ENCODE measurements around the gene RBM45.

Gene RBM45

DNA sequence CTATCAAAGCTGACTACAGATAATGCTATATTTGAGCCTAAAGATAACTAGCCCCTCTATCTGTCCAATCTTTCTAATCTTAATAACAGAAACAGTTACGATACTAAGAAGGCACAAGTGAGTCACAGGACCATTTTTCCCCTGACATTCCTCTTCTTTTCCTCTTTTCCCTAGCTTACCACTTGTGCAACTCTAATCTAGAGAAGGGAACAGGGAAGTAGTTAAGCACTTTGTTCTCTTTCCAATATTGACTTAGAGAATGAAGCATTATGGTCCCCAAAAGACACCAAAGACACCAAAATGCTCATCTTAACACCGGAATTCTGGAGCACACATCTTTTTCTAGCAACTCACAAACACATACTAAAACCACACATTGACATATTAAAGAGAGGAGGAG, 41.4 kb upstream of the RBM45 start:
- no peaks in the 10 kb centered on the region for H3K36me3 ChIP-seq (ENCODE audit: control insufficient read depth, insufficient read depth, low read length)
- TF ChIP-seq, protein P1, sequence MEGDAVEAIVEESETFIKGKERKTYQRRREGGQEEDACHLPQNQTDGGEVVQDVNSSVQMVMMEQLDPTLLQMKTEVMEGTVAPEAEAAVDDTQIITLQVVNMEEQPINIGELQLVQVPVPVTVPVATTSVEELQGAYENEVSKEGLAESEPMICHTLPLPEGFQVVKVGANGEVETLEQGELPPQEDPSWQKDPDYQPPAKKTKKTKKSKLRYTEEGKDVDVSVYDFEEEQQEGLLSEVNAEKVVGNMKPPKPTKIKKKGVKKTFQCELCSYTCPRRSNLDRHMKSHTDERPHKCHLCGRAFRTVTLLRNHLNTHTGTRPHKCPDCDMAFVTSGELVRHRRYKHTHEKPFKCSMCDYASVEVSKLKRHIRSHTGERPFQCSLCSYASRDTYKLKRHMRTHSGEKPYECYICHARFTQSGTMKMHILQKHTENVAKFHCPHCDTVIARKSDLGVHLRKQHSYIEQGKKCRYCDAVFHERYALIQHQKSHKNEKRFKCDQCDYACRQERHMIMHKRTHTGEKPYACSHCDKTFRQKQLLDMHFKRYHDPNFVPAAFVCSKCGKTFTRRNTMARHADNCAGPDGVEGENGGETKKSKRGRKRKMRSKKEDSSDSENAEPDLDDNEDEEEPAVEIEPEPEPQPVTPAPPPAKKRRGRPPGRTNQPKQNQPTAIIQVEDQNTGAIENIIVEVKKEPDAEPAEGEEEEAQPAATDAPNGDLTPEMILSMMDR (IDR thresholded peaks at IDR 0.05; ENCODE audit: insufficient read depth, low read length, poor library complexity, severe bottlenecking), result no peak
- no peaks in the 10 kb centered on the region for H3K27me3 ChIP-seq (replicated peaks; ENCODE audit: control insufficient read depth, insufficient read depth, low read length)
- no peak overlapping the region for H3K4me3 ChIP-seq (replicated peaks; ENCODE audit: low read depth, low read length)
- no peak for DNase-seq (ENCODE audit: extremely low read depth, insufficient read length)

DNA sequence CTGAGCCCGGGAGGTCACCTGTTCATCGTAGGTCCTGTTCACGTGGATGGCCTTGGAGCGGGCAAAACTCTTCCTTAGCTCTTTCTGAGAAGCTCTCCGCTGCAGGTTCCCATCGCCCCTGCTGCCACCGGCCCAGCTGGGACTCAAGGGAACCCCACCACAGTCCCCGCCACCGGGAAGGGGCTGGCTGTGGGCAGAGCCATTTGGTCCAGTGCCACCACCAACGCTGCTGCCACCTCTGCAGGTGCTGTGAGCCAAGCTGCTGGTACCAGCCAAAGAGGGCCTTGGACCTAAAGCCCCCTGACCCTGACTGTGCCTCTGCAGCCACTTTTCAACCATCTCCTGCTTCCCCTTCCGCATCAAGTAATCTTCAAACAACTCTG, 40.2 kb upstream of the RBM45 start:
- no peak overlapping the region for H3K4me3 ChIP-seq (replicated peaks; ENCODE audit: low read depth, low read length)
- H3K36me3 ChIP-seq (ENCODE audit: control insufficient read depth, insufficient read depth, low read length), result no peaks in the 10 kb centered on the region
- TF ChIP-seq, protein P1 (IDR thresholded peaks at IDR 0.05; ENCODE audit: insufficient read depth, low read length, poor library complexity, severe bottlenecking), result no peak
- H3K27me3 ChIP-seq (replicated peaks; ENCODE audit: control insufficient read depth, insufficient read depth, low read length), result no peaks in the 10 kb centered on the region
- no peak for DNase-seq (ENCODE audit: extremely low read depth, insufficient read length)

DNA sequence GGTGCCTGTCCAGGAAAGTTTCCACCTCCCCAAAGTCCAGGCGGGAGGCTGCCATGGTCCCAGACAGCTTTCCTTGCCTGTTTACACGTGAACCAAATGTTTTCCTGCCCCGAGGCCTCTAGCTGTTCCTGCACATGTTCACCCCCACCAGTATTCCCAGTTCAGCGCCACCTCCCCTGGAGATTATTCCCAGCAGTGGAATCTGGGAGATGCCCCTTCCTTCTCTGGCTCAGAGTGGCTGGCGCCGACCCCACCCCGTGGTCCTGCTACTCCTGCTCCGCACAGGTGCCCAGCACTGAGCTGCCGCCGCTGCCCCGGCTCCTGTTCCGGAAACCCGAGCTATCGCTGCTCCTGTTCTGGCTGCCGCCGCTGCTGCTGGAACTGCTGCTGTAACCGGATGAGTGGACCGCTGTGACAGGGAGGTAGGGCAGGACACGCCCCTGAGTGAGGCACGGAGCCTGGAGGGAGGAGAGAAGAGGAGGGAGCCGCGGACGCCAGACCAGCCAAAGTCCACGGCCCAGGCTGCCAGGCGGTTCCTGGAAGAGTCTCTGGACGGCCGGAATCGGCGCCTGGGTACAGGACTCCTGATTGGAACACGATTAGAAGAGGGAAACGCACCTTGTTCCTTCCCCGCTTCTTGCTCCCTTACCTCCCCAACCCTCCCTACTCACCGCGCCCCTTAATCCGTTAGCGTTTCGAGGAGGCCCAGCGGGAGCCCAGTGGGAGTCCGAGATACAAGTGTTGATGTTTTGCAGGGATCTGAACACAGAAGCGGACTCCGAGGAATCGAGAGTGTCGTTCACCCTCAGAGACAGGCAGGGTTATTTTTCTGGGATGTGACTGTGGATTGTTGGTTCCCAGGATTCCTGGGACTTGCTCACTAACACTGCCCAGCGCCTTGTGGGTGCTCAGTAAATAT, 39.6 kb upstream of the RBM45 start, which contains the start of gene PDE11A:
PDE11A (minus strand) TSS at position 395 of the 919 bp plus-strand sequence; CDS start at position 55, 340 bp downstream.
- TF ChIP-seq, protein P1 (IDR thresholded peaks at IDR 0.05; ENCODE audit: insufficient read depth, low read length, poor library complexity, severe bottlenecking), result no peak
- Histone ChIP-seq H3K4me3 (replicated peaks; ENCODE audit: low read depth, low read length) (no peak within 1 kb of the TSS), H3K36me3 (ENCODE audit: control insufficient read depth, insufficient read depth, low read length) (no peaks in the 10 kb centered on the region), H3K27me3 (replicated peaks; ENCODE audit: control insufficient read depth, insufficient read depth, low read length) (no peaks in the 10 kb centered on the region)
- peak; percentile 6 for DNase-seq (ENCODE audit: extremely low read depth, insufficient read length)

DNA sequence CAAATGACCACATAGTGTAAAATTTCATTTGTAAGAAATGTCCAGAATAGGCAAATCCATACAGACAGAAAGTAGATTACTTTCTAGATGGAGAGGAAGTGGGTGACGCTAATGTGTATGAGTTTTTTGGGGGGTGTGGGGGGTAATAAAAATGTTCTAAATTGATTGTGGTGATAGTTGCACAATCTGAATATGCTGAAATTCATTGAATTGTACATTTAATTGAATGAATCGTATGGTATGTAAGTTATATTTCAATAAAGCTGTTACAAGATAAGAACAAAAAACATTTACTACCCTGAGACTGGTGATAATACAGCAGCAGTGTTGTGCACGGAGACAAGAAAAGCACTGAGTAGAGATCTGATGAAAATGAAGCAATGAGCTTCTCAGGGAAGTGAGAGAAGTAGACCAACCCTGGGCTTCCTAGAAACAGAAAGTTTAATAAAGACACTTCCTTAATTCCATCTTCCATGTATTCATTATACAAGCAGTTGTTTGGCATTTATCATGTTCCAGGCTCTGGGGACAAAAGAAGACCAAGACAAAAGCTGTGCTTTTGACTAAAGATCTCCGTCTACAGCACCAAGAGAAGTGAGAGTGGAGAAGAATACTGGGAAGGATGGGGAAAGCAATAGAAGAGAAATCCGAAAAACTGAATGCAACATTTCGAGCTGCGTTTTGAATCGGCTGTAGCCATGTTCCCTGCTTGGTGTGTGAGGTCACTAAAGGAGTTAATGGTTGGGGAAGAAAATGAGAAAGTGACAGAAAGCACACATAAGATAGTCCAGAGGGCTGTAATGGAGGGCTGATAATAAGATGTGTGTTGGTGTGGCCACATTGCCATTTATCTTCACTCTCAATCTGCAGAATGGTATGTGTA, 37.9 kb upstream of the RBM45 start:
- H3K36me3 ChIP-seq (ENCODE audit: control insufficient read depth, insufficient read depth, low read length), result no peaks in the 10 kb centered on the region
- TF ChIP-seq, protein P1 (IDR thresholded peaks at IDR 0.05; ENCODE audit: insufficient read depth, low read length, poor library complexity, severe bottlenecking), result no peak
- no peak for DNase-seq (ENCODE audit: extremely low read depth, insufficient read length)
- H3K27me3 ChIP-seq (replicated peaks; ENCODE audit: control insufficient read depth, insufficient read depth, low read length), result no peaks in the 10 kb centered on the region
- no peak overlapping the region for H3K4me3 ChIP-seq (replicated peaks; ENCODE audit: low read depth, low read length)

DNA sequence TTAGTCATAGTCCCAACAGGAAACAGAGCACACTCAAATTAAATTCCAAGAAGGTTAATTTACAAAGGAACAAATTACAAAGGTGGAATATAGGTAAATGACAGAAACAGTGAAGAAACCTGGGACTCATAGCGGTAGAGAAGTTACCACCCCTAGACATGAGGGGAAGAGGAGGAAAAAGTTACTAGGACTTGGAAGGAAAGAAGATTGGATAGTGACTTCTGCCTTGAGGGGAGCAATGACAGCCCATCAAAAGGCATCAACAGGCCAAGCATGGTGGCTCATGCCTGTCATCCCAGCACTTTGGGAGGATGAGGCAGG, 37.3 kb upstream of the RBM45 start:
- TF ChIP-seq, protein P1 (IDR thresholded peaks at IDR 0.05; ENCODE audit: insufficient read depth, low read length, poor library complexity, severe bottlenecking), result no peak
- no peaks in the 10 kb centered on the region for H3K27me3 ChIP-seq (replicated peaks; ENCODE audit: control insufficient read depth, insufficient read depth, low read length)
- no peak for DNase-seq (ENCODE audit: extremely low read depth, insufficient read length)
- H3K36me3 ChIP-seq (ENCODE audit: control insufficient read depth, insufficient read depth, low read length), result no peaks in the 10 kb centered on the region
- H3K4me3 ChIP-seq (replicated peaks; ENCODE audit: low read depth, low read length), result no peak overlapping the region
